ENCODE data around the gene TRPM5. TPM values are rescaled to one million over a fixed set of nuclear protein-coding genes. Genes with fewer than 3 reads are reported as not detected.

The TRPM5 gene
- total and polyA plus RNA-seq, 2 of the 8 experiments (the other 6 are each of a cell fraction or from before 2014, with no cell fraction given): 0.02 TPM; not detected in 1

- H3K14ac ChIP-seq (ENCODE audit: insufficient read length): no peak overlapping the region
- no peaks in the 10 kb centered on the region for H3K36me3 ChIP-seq (ENCODE audit: control insufficient read depth in 2 of 4, insufficient read depth in 4 of 4, low read length in 3 of 4)
- no peak overlapping the region for H4K5ac ChIP-seq (ENCODE audit: insufficient read length, low read depth, low read length)
- no peaks in the 10 kb centered on the region for H3K9me3 ChIP-seq (ENCODE audit: insufficient read depth in 2 of 2, low read depth in 1 of 2, low read length in 1 of 2)
- no peaks in the 10 kb centered on the region for H3K79me1 ChIP-seq (ENCODE audit: low read depth, low read length)
- FAIRE-seq: no peak
- H3K4me2 ChIP-seq (ENCODE audit: insufficient read depth in 1 of 2, low read depth in 2 of 2, low read length in 2 of 2): no peak overlapping the region
- H4K20me1 ChIP-seq (replicated peaks in 1 of 2; ENCODE audit: control insufficient read depth in 1 of 2, insufficient read depth in 2 of 2, low read length in 2 of 2): peaks cover 0 to 9% of the 10 kb centered on the region in 2 experiments
- no peaks in the 10 kb centered on the region for H3K4me1 ChIP-seq (replicated peaks in 1 of 4; ENCODE audit: control insufficient read depth in 3 of 4, insufficient read depth in 4 of 4, low read length in 3 of 4)
- TF ChIP-seq BCL11A (IDR thresholded peaks at IDR 0.05; ENCODE audit: low read depth in 2 of 2, low read length in 2 of 2): no peak
- CTCF ChIA-PET (ENCODE audit: partially characterized antibody): no interaction called here
- H3K56ac ChIP-seq (replicated peaks; ENCODE audit: insufficient read length, low read depth, low read length): no peak overlapping the region
- H3K27me3 ChIP-seq (replicated peaks in 1 of 4; ENCODE audit: control insufficient read depth in 3 of 4, extremely low read depth in 1 of 4, insufficient read depth in 3 of 4, low read length in 3 of 4): peaks cover 0 to 28% (median 17%) of the 10 kb centered on the region in 4 experiments; a peak in 6 of 7 replicates
- H4K91ac ChIP-seq (replicated peaks; ENCODE audit: insufficient read length, low read length): no peak overlapping the region
- H3K9ac ChIP-seq (replicated peaks in 1 of 4; ENCODE audit: extremely low read depth in 1 of 4, low read depth in 3 of 4, low read length in 3 of 4): no peak overlapping the region
- H2BK20ac ChIP-seq (ENCODE audit: low read length): no peak overlapping the region
- no peak overlapping the region for H2AK5ac ChIP-seq (ENCODE audit: low read depth, low read length)
- no peak overlapping the region; the same call in 1 of the 2 replicates for H2BK5ac ChIP-seq (ENCODE audit: low read depth, low read length)
- H3K79me2 ChIP-seq (ENCODE audit: control insufficient read depth in 1 of 2, insufficient read depth in 2 of 2, low read length in 2 of 2): no peaks in the 10 kb centered on the region
- no peak overlapping the region for H3K27ac ChIP-seq (ENCODE audit: low read depth, low read length)
- no peak overlapping the region for H2BK12ac ChIP-seq (ENCODE audit: low read depth, low read length)
- H2AFZ ChIP-seq (ENCODE audit: low read length): no peak overlapping the region
- no peak overlapping the region for H2BK15ac ChIP-seq (ENCODE audit: low read length)
- no peak for DNase-seq (ENCODE audit: low read depth in 1 of 2, low spot score in 2 of 2)
- no peak overlapping the region for H3K23ac ChIP-seq (ENCODE audit: insufficient read length)
- H3K4me3 ChIP-seq (ENCODE audit: extremely low read depth in 1 of 4, insufficient read depth in 2 of 4, low read depth in 3 of 4, low read length in 4 of 4): no peak overlapping the region
- POLR2A ChIA-PET (ENCODE audit: partially characterized antibody): no interaction called here
- WGBS, 2 experiments (ENCODE audit: extremely low coverage in 1 of 2, insufficient coverage in 1 of 2, insufficient read length in 1 of 2, insufficient replicate concordance in 2 of 2, low coverage in 1 of 2, low lambda C conversion rate in 2 of 2, missing lambda C conversion rate in 1 of 2): 94% methylated on average over 6 of the region's 6 CpGs; no CpG with 5 or more reads in 1 of the 2 experiments
- H2BK120ac ChIP-seq (replicated peaks; ENCODE audit: low read depth, low read length): no peak overlapping the region
- H3K18ac ChIP-seq (ENCODE audit: extremely low read depth, low read length): no peak overlapping the region
- H3K4ac ChIP-seq (replicated peaks; ENCODE audit: insufficient read length, low read depth, low read length): no peak overlapping the region
- no peaks in the 10 kb centered on the region; the same call in 1 of the 2 replicates for H3K23me2 ChIP-seq (ENCODE audit: low read depth, low read length)
- H4K8ac ChIP-seq (ENCODE audit: extremely low read depth, insufficient read depth, low read length): no peak overlapping the region
Observed at GRCh38 chr11:2471804-2472096, 27.4 kb upstream of the TRPM5 start.

Data from H1 (cell line).